C4-2B (cell line): ENCODE data around the gene SH3RF1.

Experiments
- H3K27ac ChIP-seq: fragments of 450-650 bp; 2 replicates; pipeline ENCODE4 v1.5.1; 2017
- ZFX ChIP-seq: fragments of 450-650 bp; IDR thresholded peaks from 2 replicates; pipeline ENCODE4 v1.6.1; 2017
- TF ChIP-seq, protein P1 (sequence below): fragments of 450-650 bp; conservative IDR thresholded peaks from 2 replicates; pipeline ENCODE4 v1.5.1; 2017; ENCODE audit warnings: mild to moderate bottlenecking

The SH3RF1 gene

DNA sequence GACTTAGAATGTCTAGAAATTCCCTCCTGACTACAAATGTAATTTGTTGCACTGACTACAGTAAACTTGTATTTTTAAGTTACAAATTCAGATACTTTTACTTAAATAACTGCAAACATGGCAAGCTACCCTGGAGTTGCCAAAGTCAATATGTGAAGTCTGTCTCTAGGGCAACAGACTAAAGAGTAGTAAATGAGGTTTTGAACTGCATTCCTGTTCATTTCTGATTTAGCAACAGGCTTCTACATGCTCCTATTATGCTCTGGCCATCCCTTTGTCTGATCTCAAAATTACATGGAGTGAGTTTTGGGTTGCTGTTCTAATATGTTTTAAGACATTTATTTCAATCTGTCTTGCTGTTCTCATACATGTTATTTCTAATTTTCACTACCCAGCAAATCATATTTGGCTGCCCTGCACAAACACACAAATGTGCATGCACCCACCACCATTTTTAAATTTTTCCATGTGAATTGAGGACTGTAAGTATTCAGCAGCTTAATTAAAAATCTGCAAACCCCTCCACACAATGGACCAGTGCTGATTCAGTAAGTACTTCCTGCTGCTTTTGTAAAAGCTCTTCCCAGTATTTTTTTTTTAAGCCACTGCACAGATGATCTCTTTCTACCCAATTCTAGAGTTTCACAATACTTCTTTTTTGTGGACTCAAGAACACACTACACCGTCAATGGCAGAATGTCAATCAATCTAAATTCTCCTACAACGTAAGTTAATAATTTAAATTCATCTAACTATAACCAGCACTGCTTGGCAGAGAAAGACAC is 26.7 kb downstream of the SH3RF1 start:
- TF ChIP-seq ZFX, result no peak
- TF ChIP-seq, protein P1, sequence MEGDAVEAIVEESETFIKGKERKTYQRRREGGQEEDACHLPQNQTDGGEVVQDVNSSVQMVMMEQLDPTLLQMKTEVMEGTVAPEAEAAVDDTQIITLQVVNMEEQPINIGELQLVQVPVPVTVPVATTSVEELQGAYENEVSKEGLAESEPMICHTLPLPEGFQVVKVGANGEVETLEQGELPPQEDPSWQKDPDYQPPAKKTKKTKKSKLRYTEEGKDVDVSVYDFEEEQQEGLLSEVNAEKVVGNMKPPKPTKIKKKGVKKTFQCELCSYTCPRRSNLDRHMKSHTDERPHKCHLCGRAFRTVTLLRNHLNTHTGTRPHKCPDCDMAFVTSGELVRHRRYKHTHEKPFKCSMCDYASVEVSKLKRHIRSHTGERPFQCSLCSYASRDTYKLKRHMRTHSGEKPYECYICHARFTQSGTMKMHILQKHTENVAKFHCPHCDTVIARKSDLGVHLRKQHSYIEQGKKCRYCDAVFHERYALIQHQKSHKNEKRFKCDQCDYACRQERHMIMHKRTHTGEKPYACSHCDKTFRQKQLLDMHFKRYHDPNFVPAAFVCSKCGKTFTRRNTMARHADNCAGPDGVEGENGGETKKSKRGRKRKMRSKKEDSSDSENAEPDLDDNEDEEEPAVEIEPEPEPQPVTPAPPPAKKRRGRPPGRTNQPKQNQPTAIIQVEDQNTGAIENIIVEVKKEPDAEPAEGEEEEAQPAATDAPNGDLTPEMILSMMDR, result no peak

DNA sequence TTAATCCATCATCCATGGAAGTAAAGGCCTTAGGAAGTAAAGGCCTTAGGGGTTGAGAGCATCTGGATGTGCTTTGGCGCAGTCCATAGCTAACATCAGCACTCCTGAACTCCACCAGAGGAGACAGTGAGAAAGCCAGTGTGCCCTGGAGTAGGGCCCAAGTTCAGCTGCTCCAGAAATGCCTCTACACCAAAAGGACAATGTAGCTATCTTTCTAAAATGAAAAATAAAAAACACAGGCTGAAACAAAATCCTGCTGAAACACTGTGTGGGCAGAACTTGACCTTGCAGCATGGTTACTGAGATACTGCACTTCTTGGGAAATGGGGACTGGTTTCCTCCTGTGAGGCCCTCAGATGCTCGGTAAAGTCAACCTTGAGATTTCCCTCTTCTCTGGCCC is 29.3 kb downstream of the SH3RF1 start:
- H3K27ac ChIP-seq, result no peak overlapping the region
- TF ChIP-seq, protein P1, result no peak
- no peak for TF ChIP-seq ZFX

More for the DNA sequence above, 26.7 kb downstream of the SH3RF1 start:
- H3K27ac ChIP-seq, result no peak overlapping the region

DNA sequence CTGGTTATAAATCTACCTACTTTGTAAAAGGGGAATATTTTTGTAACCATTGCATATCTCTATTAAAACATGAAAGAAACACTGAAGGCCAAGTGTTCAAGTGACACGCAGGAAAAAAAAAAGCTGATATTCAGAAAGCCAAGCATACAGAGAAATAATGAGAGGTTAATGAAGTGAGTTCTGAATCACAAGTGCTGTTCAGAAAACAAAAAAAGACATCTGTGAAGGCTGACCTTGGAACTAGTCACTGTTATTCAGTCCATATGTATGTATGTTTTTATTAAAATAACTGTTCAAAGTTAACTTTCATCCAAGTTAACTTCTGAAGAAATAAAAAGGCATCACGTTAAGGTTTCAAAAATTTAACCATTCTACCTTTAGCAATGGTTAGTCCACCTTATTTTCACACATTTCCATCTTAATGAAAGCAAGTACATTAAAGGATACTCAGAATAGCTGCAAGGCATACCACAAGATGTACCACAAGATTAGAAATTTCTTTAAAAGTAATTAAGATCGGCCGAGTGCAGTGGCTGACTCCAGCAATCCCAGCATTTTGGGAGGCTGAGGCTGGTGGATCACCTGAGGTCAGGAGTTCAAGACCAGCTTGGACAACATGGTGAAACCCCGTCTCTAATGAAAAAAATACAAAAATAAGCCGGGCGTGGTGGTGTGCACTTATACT is 31.4 kb downstream of the SH3RF1 start:
- H3K27ac ChIP-seq, result no peak overlapping the region
- no peak for TF ChIP-seq ZFX
- TF ChIP-seq, protein P1, result no peak

DNA sequence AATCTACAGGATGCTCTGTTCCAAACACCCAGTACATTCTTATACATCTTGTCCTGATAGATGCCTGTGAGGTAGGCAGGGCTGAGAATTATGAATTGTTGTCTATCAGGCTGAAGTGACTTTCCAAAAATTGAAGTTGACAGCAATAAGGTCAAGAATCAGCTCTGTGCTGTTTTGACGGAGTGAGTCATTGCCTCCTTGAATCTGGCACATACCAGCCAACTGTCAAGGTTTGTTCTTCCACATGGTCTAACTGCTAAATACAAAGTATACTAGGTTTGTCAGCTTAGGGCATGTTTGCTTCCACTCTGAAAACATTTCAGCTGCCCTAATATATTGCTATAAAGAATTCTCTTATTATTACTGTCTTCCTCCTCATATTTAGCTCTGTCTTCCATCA is 32.3 kb downstream of the SH3RF1 start:
- no peak overlapping the region for H3K27ac ChIP-seq
- TF ChIP-seq, protein P1, result no peak
- TF ChIP-seq ZFX, result no peak

DNA sequence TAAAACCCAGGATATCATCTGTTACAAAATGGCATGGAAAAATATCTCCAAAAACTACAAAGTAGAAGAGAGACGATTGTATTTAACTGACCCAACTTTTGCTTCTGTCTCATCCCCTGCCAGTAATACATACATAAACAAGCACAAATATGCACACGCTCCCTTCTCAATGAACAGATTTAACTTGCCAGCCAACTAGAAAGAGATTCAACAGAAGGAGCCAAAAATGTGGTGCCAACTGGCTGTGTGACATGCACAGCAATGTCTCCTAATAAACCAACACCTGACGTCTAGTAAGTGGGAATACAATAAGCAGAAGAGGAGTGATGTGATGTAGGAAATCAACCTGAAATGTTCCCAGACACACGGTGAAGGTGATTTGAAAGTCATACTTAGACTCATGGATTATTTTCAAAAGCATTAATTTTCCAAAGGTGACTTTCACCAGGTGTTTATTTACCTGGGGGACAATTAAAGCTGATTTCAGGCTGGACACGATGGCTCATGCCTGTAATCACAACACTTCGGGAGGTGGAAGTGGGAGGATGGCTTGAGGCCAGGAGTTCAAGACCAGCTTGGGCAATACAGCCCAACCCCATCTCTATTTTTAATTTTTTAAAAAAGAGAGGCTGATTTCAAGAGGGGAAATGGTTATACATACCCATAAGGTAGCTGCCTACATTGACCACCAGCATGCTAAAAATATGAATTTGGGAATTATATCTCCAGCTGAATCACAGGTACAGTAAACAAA is 33.7 kb downstream of the SH3RF1 start:
- no peak for TF ChIP-seq ZFX
- TF ChIP-seq, protein P1, result no peak
- H3K27ac ChIP-seq, result no peak overlapping the region; the same call in 1 of the 2 replicates

DNA sequence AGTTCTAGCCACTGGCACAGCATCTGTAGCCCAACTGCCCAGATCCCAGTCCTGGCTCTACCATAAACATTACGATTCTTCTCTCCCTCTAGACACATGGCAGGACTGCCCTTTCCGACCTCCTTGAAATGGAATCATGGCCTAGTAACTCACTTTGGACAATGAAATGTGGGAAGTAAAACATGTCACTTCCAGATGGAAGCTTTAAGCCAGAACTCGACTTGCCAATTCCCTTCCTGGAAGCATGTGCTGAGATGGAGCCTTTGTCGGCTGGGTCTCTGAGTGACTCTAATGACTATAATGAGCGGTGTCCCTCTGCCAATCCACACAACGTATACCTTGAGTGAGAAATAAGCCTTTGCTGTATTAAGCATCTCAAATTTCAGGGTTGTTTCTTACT is 34.7 kb downstream of the SH3RF1 start:
- H3K27ac ChIP-seq, result no peak overlapping the region
- no peak for TF ChIP-seq ZFX
- TF ChIP-seq, protein P1, result no peak
